B cell (primary cell): ENCODE results near the gene KCNK2.

ENCODE experiments used
- CTCF ChIP-seq: fragments of 200-600 bp; IDR thresholded peaks from one replicate; pipeline ENCODE4 v1.8.0; 2022; ENCODE audit warnings: antibody characterized with exemption, mild to moderate bottlenecking
- EZH2 ChIP-seq: IDR thresholded peaks from 2 replicates; pipeline ENCODE4 v1.6.1; 2012; ENCODE audit warnings: borderline replicate concordance, low read depth, mild to moderate bottlenecking, moderate library complexity, low read length; ENCODE audit not compliant: insufficient read depth, poor library complexity, severe bottlenecking

- TF ChIP-seq CTCF (no peak), EZH2 (no peak)
These were observed 31.8 kb downstream of the KCNK2 start for GRCh38 chr1:215114154-215114933.
